SH-SY5Y (cell line): ENCODE data around the gene LTBP2.
A peak's percentile ranks its signal among the peaks of the same experiment; 100 is the strongest.

ENCODE experiments used
- GATA2 ChIP-seq: IDR thresholded peaks from 2 replicates; pipeline ENCODE4 v1.6.1; 2011; ENCODE audit warnings: mild to moderate bottlenecking, low read depth, low read length
- GATA3 ChIP-seq: IDR thresholded peaks from 2 replicates; pipeline ENCODE4 v1.6.1; 2011; ENCODE audit warnings: low read depth, mild to moderate bottlenecking, low read length, moderate library complexity

Gene LTBP2

DNA sequence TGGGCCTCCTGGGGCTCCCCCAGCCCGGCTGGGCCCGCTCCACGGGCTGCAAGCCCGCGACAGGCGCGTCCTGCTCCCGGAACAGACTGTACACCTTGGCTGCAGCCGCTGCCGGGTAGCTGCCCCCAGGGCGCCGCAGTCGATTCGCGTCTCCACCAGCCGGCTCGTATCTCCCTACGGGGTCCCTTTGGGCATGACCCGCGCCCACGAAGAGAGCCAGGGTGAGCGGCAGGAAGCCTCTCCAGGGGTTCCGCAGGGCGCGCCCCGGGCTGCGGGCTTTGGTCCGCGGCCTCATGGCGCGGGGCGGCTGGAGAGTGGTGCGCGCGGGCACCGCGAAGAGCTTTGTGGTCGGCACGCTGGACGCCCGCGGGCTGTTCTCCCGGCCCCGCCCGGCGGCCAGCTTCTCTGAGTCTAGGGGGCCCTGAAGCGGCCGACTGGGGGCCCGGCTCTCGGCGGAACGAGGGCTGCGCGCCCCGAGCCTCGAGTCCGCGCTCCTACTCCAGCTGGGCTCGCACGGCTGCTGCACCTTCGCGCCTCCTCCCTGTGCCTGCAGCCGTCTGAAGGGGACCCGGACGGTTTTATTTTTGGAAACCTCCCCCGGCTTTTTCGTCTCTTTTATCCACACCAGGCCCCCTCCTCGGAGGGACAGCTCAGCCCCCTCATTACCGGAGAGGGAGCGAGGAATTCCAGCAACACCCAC, at the start of gene LTBP2:
Gene LTBP2, minus strand, starts transcription at position 588 of the 700 bp plus-strand sequence. Its CDS starts 293 bp downstream, at position 295.
- TF ChIP-seq GATA2 = no peak
- TF ChIP-seq GATA3 = no peak

DNA sequence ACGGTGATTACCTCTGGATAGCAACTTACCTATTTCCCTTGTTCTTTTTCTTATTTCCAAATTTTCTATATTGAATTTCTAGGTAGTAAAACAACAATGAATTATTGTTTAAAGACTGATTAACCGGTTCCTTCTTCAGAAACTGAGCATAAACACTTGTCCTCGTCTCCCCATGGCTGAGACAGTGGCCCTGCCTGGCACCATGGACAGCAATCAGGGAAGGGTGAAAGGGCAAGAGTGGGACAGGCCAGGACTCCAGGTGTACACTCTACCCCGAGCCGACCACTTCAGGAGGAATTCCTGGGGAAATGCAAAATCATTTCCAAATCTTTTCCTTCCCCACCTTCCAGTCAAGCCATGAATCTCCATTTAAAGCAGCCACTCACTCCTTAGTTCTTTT, 48.8 kb upstream of the LTBP2 start:
- TF ChIP-seq GATA3 = no peak
- no peak for TF ChIP-seq GATA2

DNA sequence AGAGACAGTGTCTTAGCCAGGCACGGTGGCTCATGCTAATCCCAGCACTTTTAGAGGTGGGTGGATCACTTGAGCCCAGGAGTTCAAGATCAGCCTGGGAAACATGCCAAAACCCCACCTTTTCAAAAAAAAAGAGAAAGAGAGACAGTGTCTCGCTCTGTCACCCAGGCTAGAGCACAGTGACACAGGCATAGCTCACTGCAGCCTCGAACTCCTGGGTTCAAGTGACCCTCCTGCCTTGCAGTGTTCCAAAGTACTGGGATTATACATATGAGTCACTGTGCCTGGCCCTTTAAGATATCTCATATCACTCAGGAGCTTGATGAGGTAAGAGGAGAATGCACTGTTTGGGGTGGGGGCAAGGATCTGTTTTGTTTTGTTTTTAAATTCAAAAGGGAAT, 48.1 kb upstream of the LTBP2 start:
- TF ChIP-seq GATA2 (no peak), GATA3 (no peak)

DNA sequence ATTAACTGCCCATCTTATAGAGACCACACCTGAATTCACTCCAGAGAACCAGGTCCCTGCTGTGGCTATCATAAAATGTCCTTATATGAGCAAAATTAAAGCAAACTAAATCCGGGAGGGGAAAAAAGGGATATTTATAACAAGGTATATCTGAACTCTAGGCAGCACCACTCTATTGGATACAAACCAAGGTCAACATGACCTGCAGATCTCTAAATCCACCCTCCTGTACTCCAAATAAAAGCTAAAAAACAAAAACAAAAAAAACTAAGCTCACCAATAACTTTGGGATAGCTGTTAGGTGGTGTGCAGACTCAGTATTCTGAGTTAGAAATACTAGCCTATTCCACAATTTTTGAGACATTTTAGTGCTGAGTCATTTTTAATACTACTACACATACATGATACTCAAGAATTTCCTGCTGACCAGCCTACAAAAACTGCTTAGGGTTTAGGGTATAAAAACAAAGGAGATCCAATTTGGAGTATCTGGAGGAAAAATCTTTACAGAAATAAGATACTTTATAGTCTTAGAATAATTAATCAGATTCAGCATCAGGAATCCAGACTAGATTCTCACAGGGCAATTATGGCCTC, 46.6 kb upstream of the LTBP2 start:
- TF ChIP-seq GATA2 = no peak
- no peak for TF ChIP-seq GATA3

DNA sequence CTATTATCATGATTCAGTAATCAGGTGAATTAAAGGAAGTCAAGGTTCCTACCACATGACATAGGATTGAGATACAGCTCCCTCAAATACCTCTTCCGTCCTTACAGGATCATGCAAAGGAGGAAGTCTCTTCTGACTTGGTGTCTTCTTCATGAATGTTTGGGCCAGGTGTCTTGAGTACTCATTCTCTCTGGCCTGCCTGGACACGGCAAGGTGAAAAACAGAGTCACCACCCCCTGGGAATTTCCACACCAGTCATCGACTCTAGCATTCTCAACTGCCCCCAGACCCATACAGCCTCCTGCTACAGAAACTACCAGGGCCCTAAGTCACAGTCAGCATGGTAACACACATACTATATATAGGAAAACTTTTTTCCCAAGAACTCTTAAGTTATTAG, 44.9 kb upstream of the LTBP2 start:
- no peak for TF ChIP-seq GATA3
- no peak for TF ChIP-seq GATA2

DNA sequence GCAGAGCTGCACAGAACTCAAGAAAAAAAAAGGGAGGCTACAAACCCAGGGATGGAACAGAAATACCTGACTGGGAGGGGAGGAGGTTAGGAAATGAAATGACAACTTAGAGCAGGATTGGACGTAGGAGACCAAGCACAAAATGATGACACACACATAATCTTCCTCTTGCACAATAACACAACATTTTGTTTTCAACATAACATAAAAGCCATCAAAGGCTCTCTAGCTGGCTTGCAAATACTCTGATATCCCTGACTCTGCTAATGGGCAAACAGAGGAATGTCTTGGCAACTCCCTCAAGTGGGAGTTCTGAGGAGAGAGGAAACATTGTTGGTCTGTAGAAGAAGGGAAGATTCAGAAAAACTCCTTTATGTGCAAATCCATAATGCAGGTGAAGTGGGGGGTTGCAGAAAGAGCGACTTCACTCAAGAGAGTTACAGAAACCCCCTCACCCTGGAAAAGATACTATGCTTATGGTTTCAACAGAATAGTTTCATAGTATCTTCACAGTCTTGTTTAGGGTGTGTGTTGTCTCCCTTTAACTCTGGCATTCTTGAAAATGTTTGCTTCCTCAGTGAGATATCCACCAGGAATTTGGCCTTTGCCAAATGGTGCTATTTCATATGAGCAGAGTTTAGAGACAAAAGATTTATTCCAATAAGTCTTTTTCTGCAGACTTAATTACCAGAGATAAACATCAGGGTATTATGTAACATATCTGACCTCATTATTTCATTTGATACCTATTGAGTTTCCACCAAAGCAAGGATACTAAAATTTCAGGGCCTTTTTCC, 43.8 kb upstream of the LTBP2 start:
- TF ChIP-seq GATA2 (no peak), GATA3 (no peak)

DNA sequence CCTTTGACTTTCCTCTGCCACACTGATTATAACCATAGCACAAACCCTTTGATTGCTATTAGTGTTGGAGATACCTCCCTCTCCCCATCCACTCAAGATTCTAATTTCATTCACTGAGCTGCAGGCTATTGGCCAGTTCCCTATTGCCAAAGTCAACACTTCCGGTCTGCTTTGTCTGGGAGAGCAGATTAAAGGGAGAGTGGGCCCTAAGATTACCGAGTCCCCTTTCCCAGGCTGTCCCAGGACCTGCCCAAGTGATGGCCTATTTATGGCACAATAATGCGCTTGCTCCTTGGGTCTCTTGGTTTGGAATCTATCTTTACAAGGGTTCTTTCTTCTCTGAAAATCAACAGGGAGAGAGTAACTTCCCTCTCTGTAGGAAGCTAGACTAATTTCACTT, 42.9 kb upstream of the LTBP2 start:
- TF ChIP-seq GATA2 = no peak
- TF ChIP-seq GATA3 = no peak

DNA sequence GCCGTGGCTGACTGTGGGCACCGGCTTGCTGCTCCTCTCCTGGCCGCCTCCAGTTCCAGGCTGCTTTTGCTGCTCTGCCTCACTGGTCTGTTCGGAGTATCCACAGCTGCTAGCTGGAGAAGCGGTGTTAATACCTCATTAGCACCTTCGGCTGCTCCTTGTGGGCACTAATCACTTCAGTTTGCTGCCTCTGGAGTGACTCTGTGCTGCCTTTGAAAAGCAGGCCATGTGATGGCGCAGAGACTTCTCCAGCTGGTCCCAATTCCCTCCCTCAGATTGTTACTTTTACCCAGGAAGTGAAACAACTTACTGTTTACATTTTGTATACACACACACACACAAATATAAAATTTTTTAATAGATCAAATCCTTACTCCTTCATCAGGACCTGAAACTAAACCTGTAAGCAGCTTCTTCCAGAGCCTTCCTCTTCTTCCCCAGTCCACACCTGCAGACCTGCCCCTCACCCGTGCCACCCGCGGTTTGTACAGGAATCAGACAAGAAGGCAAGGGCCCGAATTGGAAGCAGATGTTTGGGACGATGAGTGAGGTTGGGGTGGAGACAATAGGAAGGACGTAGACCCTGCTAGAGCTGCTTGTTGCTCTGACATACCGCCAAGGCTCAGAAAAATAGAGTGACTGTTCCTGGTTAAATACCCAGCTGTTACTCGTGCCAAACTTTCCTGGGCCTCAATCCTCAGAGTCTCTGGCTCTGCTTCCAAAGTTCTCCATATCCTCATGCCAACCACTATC, 41.5 kb upstream of the LTBP2 start:
- TF ChIP-seq GATA2 (no peak), GATA3 (no peak)

DNA sequence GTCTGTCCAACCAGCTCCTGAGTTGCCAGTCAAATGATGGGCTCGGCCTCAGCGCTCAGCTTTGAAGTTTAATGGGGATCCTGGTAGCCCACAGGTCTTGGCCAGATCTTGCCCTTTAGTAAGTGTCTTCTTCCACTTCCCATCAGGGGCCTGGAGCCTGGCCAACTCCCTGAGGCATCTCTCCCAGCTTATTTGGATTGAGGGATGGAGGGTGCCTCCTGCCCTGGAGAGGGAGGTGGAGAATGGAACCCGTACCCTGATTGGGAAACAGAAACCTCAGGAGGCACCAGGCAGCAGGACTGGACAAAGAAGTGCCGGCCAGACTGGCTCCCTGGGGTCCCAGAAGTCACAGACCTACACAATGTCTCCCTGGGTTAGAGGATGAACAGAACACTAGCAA, 40.5 kb upstream of the LTBP2 start:
- no peak for TF ChIP-seq GATA2
- no peak for TF ChIP-seq GATA3

DNA sequence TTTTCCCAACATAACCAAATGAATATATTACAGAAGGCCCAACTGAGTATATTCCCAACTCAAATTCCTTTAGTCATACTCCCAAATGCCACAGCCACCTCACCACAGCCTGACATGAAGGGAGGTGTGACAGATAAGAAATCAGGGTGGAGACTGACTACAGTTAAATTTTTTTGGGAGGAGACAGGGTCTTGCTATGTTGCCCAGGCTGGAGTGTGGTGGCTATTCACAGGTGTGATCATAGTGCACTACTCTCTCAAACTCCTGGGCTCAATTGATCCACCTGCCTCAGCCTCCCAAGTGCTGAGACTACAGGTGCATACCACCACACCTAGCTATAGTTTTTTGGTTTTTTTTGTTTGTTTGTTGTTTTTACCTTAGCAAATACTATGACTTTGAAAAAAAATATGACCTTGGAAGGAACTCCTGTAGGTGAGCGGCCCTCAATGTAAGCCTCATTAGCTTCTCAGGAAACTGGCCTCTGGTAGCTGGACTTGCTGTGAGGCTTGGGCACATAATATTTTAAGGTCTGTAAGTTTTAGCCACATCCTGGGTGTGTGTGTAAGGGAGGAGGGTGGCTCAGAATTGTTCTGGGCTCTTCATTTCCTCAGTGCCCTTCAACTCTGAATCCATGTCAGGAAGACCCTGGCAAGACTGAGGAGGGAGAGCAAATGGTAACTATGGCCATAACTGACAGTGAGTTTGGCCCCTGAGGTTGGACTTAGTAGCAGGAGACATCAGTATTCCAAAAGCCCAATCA, 39.1 kb upstream of the LTBP2 start:
- no peak for TF ChIP-seq GATA2
- no peak for TF ChIP-seq GATA3

DNA sequence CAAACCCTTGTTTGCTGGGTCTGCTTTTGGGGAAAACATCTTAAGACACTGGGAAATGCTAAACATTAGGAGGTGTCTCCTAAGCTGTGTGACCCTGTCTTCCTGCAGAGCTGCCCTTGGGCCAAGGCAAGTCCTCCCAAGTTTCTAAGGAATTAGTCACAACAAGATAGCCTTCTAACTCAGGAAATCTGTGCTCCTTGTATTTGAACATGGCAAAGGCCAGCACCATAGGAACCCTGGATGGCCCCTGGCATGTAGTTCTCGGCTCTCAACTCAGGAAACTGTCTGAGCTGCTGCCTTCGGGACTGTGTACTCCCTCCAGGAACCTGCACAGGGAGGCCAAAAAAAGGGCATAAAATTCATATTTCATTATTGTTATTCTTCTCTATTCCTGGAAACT, 37.6 kb upstream of the LTBP2 start:
- TF ChIP-seq GATA2 (no peak), GATA3 (no peak)

DNA sequence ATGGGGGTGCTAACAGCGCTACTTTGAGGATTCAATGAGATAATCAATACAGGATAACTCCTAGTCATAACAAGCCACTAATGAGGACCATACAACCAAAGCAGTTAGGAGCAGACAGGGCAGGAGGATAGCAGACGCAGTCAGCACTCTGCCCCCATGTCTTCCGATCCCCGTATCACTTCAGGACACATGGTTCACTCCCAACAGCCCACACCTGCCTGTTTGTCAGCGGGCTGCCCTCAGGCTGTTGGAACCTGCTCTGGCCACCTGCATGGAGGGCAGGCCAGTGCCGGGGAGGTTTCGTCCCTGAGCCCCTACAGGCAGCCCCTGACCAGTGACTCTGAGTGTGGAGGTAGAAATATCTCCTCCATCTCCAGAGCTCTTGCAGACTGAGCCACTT, 37.1 kb upstream of the LTBP2 start:
- TF ChIP-seq GATA3 (no peak), GATA2 (peak; percentile 10; the same call in 1 of the 2 replicates)

DNA sequence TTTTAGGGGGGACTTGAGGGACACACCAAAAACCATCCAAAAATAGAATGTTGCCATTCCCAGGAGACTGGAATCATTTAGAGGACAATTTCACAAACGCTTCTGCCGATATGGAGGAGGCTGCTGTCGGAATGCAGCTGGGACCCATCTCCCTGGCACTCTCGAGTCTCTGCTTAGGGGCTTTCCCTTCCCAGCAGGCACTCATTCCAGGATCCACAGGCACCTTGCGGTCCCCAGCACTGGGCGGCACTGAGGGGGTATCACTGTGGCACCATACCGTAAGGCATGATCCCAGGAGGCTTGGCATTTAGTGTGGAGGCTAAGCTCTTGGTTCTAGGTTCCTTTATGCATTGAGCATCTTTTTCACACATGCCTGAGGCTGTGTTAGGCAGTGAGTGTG, 36.6 kb upstream of the LTBP2 start:
- TF ChIP-seq GATA2 = no peak
- no peak for TF ChIP-seq GATA3
